CD1c-positive myeloid dendritic cell (primary cell): ENCODE data around the gene PRDM12.

Source experiments
- DNase-seq: peaks from one replicate; pipeline ENCODE4 v3.0.0-alpha.2; 2016; ENCODE audit errors: extremely low spot score

Gene PRDM12

DNA sequence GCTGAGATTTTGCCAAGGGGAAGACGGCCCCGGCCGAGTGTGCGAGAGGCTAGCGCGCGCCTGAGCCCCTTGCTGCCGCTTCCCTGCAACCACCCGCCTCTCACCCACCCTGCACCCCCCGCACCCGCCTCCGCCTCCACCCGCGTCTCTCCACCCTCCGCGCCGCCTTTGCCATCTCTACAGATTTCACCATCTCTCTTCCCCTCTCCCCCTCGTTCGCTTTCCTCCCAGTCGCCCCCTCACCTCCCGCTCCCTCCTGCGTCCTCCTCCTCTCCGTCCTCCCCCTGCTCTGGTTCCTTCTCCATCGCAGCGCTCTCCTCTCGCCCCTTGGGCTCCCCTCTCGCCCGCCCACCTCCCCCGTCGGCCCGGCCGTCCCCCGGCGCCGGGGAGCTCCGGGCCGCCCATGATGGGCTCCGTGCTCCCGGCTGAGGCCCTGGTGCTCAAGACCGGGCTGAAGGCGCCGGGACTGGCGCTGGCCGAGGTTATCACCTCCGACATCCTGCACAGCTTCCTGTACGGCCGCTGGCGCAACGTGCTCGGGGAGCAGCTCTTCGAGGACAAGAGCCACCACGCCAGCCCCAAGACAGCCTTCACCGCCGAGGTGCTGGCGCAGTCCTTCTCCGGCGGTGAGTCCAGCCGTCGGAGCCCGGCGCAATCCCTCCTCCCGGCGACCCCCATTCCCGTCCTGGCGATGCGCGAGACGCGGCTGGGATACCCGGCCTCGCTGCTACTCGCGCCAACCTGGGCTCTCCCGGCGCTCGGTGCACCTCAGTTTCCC lies at the start of gene PRDM12:
TSS of gene PRDM12 (plus strand) at position 344 of the 778 bp plus-strand sequence. CDS start at position 404, 60 bp downstream.
- DNase-seq, result no peak

DNA sequence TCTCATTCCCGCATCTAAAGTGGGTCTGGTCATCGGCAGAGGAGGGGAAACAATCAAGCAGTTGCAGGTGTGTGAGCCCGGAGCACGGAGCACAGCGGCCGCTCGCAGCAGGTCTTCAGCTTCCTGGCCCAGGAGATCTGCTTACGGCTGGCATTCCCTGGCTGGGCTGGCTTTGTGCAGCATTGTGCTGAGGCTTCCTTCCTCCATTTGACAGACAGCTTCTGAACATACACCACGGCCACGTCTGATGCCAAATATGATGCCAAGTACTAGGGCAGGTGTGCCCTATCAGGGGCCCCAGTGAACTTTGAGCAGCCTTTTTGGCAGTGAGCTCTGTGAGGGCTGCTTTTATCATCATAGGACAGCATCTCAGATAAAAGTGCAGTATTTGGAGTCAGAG lies 47.9 kb upstream of the PRDM12 start:
- no peak for DNase-seq

DNA sequence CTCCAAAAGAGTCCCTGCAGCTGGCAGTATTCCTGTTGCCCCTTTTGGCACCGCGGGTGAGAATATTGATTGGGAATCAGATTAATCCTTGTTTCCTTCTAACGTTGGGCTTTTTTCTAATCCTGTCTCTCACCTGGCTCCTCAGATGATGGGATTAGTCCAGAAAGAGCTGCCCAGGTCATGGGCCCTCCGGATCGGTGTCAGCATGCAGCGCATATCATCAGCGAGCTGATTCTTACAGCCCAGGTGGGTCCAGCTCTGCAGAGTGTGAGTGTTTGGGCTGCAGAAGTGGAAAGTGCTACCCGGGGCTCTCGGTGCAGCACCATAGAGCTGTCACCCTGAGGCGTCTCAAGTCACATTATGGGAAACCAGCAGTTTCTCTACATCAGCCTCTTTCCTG lies 40.9 kb upstream of the PRDM12 start:
- DNase-seq, result no peak

DNA sequence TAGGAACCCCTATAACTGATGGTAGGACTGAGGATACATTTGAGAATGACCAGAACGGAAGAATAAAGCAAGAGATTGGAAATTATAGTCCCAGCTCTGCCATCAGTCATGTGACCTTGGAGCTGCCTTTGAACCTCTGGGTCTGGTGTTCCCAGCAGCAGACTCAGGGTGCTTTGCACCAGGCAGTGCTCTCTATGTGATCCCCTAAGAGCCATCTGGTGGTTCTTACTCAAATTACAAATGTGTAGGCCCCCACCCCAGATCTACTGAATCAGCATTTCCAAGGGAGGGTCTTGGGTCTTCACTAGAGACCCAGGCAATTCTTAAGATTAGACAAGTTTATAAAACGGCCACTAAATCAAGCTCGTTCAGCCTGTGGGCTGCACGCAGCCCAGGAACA lies 40.2 kb upstream of the PRDM12 start:
- no peak for DNase-seq

DNA sequence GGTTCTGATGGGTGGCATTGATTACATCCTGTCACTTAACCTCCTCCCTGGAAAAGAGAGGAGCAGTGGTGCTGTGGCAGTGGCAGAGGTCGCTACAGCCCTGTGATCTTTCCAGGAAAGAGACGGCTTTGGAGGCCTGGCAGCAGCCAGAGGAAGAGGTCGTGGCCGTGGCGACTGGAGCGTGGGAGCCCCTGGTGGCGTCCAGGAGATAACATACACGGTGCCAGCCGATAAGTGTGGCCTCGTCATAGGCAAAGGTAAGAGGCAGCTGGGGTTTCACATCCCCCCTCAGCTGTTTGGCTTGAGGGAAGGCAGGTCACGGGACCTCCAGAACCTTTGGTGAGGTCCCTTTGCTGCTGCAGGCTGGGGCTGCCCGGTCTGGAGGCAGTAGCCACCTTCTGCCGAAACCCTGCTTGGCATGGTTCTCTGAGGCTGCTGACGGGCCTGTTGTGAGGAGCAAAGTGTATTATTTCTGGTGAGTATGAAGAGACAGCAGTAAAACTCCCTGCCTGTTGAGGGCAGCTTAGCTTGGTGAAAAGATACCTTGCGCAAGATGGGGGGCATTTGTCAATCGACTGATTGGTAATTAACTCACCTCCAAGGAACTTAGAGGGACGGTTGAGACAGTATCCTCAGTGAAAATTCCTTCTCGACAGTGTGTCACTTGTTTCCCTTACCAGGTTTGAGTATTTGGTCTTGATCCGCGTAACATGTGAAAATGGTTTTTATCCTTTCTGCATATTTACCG lies 38.0 kb upstream of the PRDM12 start:
- DNase-seq, result no peak

DNA sequence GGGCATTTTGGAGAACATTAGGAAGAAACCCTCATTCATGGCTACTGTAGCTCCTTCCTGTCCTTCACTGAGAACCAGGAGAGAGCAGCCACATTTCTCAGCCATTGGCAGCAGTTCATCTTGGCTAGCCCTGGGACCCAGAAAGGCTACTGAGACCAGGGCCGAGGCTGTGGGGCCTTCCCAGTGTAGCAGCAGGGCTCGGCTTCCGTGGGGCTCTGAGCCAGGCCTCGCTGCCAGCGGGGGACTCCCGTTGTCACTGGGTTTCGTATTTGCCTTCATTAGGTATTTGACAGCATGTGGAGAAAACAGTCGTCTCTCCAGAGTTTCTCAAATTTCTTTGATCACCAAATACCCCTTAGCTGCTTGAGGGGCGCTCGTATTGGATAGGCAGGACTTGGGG lies 37.3 kb upstream of the PRDM12 start:
- DNase-seq, result no peak

DNA sequence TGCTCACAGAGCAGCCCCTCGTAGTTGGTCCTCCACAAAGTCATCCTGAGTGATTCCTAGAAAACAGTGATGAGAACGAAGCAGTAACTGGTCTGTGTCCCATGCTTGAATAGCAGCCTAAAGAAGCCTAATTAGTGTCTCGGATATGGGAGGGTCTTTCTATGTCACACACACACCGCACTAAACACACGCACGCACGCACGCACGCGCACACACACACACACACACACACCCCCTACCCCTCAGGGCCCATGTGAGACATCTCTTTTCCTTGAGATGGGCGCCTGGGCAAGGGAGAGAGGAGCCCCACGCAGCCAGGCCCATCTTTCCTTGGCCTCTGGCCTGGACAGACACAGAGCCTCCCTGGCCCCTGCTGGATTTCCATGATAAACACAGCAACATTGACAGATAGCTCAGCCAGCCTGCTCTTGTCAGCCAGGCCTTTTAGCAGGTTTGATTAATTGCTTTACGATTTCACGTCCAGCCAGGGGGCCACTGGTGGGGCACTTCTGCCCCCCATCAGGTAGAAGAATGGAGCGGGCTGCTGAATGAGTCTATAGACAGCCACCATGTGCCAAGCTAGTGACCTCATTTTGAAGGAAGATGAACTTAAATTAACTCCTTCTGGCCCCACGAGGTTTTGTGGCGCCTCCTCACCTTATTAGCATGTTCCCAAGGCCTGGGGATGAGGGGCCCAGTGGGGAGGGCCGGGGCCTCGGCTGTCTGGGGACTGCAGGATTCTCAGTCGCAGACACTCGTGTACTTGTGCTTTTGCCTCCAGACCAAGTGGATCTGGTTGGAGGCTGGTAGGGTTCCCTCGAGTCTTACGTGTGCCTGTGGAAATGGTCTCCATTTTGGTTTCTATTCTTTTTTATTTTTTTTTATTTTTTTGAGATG lies 36.2 kb upstream of the PRDM12 start:
- DNase-seq, result no peak

DNA sequence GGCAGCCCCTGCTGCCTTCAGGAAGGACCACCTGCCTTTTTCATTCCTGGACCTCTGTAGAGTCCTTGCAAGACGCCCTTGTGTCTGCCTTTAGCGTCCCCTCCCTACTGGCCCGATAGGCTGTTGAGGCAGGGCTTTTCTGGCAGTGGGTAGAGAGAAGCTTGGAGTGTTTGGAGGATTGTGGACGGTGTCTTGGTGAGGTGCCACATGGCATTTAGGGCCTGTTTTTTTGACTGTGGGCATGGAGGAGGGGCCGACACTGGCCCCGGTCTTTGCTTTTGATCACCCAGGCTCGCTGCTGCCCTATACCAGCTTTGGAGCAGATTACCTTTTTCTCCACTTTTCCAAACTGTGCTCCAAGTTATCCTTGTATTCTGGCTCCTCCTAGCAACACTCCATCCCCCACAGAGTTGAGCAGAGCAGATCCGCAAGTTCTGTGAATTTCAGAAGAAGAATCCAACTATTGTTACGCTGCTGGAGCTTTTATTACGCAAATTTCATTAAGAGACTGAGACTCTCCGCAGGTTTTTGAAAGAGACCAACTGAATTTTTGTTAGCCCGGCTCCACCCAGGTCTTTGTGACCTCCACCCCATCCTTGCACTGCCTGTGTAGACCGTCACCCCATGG lies 34.8 kb upstream of the PRDM12 start:
- no peak for DNase-seq

DNA sequence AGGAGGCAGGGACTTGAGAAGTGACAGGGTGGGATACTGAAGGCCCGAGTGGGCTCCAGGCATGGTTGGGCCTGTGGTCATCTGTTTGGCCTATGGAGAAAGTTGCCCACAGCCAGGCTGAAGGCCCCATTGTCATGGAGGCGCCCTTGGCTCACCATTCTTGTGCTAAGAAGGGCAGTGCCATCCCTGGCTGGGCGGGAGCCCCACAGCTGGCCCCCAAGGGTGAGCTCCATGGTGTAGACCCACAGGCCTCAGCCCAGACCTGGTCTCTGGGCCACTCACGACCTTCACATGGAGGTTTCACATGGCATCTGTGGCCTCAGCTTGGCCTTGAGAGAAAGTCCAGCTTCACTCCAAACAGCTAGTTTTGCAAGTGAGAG lies 34.3 kb upstream of the PRDM12 start:
- no peak for DNase-seq

DNA sequence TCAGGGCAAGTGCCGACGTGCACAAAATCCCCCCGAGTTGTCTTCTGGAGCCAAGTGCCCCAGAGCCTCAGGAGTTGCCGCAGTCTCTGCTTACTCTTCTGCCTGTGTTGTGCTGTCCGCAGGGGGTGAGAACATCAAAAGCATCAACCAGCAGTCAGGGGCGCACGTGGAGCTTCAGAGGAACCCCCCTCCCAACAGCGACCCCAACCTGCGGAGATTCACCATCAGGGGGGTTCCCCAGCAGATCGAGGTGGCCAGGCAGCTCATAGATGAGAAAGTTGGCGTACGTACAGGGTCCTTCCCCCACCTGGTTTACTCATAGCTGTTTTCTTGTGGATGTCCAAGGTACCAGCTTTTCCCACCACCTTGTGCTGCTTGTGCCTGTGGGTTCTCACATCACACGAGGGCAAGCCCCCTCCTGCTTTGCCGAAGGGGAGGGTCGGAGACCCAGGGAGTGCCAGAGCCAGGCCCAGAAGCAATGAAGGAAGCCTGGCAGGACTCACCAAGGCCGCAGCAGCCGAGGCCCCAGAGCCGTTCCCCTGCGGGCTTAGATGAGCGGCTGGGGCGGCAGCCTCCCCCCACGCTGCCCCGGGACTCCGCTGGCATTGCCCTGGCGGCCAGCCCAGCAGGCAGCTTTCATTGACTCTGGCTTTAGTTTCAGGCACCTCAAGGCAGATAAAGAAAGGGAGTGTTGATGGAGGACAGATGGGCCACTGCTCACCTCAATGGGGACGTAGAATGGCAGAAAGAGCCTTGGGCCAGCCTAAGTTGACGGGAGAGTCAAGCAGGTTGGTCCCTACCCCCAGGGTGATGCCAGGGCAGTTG lies 33.7 kb upstream of the PRDM12 start:
- DNase-seq, result no peak

DNA sequence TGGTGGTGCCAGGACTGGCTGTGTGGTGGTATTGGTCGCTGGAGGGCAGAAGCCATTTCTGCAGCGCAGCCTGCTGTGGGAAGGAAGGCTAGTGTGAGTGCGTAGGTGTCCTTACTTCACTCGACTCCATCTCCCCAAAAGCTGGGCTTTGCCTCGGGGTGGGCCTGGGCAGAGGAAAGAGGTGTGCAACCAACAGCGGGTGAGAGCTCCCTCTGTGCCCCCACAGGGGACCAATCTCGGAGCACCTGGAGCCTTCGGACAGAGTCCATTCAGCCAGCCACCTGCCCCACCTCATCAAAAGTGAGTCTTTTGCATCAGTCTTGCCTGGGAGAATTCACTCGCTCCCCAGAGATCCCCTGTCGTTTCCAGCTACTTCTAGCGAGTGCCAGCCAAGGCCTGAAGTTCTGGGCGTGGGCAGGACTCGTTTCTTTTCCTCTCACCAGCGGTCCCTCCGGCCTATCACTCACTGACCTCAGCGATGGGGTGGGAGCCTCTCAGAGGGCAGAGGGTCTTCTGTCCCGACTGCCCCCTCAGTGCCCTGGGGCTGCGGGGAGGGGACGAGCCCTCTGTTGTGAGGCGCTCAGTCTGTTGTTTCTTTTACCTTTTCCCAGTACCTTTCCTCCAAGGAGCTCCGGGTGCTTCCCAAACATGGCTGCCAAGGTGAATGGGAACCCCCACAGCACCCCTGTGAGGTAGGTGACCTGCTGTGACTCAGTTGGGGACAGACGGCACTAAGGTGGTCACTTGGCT lies 32.9 kb upstream of the PRDM12 start:
- no peak for DNase-seq

DNA sequence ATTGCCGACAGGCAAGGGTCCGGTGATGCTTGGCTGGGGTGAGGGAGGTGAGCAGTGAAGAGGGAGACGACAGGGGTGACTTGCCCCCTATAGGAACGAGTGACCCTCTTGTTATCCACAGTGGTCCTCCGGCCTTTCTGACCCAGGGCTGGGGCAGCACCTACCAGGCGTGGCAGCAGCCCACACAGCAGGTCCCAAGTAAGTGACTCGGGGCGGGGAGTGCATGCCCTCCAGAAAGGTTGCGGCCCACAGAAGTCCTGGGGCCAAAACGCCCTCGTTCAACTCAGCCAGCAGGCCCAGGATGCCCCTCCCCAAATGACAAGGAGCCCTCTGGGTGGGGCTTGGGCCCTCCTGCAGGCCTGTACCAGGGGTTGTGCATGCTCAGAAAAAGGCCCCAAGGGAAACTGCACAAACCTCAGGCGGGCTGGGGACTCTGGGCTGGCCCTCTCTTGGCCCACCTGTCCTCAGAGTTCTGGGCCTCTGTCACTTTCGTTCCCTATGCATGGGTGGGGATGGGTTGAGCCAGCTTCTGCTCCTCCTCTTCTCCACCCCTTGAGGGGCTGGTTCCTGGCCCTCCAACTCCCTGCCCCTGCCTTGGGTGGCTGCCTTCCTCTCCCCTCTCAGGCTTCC lies 32.2 kb upstream of the PRDM12 start:
- DNase-seq, result no peak

DNA sequence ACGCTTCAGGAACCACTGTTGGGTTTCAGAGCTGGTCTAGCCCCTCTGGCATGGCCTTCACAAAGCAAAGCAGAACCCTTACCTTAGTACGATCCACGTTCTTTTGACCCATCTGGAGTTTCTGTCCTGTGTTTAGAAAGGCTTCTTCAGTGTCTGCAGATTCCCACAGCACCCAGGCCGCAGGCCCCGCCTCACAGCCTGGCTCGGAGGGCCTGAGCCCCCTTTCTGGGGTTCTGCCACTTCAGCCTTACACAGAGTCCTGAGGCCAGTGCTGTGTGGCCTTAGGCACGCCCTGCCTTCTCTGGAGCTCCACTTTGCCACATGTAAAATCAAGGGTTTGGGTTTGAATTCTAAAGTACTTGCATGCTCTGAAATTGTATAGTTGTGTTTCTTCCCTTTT lies 31.6 kb upstream of the PRDM12 start:
- DNase-seq, result no peak

DNA sequence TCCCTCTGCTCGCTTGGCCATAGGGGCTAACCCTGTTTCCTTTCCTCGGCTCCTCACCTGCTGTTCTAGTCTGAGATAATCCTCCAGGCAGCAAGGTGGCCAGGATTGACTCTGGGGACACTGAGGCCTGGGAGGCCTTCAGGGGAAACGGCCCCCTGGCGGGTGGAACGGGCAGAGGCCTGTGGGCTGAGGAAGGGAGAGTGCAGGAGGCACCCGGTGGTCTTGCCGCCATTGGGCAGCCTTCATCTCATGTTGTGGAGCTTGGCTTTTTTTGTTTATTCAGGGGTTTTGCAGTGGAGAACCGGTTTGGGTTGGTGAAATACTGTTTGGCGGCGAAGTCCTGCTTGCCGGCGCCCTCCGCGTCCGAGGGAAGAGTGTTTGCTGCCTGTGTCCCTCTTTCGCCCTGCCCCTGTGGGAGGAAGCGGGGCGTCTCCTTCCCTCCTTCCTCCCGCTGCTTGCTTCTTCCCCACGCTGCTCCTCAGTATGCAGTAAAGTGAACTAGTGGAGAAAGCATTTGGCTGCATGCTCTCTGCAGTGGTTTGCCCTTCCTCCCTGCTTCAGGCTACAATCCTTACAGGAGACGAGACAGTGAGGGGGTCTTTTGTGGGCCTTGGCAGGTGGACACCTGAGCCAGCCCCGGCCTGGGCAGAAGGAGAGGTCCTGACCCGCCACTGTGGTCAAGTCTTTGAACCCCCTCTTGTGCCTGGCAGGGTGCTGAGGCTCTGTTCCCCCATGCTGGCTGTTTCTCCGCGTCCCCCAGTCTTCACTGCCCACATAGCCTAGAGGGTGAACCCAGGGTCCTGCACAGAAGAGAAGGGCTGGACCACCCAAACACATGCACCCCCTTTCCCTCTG lies 30.8 kb upstream of the PRDM12 start:
- DNase-seq, result no peak

DNA sequence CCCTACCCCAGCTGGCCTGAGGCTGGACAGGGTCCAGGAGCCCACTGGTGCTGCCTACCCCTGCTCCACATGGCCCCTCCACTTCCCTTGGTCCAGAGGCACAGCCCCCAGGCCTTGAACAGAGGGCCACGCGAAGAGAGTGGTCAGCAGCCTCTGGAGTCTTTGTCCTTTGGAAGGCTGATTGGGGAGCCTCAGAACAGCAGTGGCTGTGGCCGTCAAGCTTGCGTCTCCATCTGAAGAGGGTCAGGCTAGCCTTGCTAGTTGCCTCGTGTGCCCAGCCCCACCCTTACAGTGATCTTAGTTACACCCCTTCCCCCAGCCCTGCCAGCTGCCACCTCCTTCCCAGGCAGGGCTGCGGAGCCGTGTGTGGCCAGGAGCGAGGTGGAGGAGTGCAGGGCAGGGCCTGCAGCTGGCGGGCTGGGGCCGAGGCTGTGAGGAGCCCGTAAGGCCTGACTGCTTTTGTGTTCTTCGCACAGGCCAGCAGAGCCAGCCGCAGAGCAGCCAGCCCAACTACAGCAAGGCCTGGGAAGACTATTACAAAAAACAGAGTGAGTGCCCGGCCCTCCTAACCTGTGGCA lies 30.1 kb upstream of the PRDM12 start:
- DNase-seq, result no peak

DNA sequence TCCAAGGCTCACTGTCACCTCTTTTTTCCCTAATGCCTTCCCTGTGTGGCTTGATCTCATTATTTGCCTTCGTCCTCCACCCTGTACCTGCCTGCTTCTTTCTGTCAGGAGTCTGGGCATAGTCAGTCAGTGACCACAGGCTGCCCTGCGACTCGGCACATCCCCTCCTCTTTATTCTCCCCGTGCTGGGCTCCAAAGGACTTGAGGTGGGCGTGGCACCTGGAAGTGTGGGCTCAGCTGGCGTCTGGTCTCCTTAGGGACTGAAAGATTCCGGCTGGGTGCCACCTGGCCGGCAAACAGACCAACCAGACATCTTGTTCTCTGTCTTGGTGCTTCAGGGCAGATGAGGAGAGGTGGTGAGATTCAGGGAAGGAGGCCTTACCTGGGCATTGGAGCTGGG lies 29.6 kb upstream of the PRDM12 start:
- no peak for DNase-seq

DNA sequence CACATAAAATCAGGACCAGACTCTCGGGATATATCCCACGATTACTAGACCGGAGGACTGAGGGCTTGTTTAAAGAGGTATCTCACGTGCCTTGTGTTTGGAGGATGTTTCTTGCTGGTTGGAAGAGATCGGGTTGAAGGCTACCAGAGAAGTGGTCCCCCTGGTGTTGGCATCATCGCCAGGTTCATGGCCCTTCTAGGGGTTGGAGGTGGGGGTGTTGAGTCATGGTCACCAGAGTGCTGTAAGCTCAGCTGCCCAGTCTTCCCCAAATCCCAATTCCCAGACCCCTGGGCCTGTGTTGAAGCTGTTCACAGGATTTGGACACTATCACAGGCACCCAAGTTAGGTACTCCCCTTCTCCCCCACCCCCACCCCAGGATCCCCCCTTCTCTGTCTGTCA lies 29.1 kb upstream of the PRDM12 start:
- no peak for DNase-seq
